NCI-H524 treated with DMSO at 0.1 percent for 48 hours (cell line): ENCODE data around the gene GARIN5A.

Experiments
- DNase-seq: peaks from one replicate; lab custom pipeline; 2025; lab: John Stamatoyannopoulos, UW

The GARIN5A gene

DNA sequence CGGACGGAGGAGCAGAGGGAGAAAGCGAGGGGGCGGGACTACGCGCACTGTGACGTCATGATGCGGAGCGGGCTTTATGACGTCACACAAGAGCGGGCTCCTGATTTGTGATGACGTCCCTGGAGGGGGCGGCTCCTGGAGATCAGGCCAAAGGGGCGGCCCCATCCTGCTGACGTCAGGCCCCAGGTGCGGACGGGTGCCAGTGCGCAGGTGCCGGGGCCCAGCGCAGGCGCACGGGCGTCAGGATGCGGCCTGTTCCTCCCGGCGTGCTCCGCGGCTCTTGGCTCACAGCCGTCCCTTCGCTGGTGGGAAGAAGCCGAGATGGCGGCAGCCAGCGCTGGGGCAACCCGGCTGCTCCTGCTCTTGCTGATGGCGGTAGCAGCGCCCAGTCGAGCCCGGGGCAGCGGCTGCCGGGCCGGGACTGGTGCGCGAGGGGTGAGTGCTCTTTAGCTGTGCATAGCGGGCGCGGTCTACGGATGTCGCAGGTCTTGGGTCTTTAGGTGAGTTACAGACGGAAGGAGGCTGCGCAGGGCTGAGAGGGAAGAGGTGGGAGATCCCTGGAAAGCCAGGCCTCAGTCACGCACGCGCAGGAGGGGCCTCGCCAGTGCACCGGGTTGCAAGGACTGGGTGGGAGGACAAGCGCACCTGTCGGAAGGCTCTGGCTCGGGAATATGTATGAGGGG is at the start of gene GARIN5A, which contains the start of gene EMC10:
GARIN5A (minus strand) TSS at position 625 of the 683 bp plus-strand sequence; CDS start at position 165, 460 bp downstream.
EMC10 (plus strand) TSS at position 284 of the 683 bp plus-strand sequence; CDS start at position 322, 38 bp downstream.
- peak; percentile 40 for DNase-seq

DNA sequence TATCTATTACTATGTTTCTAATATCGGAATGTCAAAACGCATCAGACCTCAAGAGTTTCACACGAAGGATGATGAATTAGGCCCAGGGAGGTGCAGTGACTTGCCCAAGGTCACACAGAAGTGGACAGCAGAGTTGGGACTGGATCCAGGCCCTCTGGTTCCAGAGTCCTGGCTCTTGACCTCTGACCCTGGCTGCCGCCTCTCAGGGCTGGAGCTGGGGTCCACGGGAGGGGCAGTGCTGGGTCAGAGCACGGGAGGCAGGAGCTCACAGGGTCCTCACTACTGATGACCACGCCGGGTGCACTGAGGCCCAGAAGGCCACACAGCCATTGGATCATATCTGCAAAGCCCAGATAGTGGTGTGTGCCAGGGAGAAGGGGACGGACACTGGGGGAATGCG is 46.2 kb upstream of the GARIN5A start:
- DNase-seq = no peak

DNA sequence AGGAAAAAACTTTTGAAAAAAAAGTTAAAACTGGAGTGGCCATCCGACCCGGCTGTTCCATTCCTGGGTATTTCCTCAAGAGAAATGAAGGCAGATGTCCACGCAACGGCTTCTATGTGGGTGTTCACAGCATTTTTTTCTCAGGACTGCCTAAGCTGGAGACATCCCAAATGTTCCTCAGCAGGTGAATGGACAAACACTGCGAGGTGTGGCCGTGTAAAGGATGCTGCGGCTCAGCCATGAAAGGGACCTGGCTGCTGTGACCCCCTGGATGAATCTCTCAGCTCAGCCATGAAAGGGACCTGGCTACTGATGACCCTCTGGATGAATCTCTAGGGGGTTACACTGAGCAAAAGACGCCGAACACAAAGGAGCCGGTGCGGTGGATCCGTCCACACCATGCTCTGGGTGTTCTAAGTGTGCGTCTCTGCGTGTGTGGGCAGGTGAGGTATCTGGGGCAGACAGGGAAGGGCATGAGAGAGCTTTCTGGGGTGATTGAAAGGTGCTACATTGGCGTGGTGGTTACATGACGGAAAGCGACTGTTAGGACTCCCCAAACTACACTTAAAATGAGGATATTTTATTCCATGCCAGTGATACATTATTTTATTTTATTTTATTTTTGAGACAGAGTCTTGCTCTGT is 44.3 kb upstream of the GARIN5A start:
- no peak for DNase-seq

DNA sequence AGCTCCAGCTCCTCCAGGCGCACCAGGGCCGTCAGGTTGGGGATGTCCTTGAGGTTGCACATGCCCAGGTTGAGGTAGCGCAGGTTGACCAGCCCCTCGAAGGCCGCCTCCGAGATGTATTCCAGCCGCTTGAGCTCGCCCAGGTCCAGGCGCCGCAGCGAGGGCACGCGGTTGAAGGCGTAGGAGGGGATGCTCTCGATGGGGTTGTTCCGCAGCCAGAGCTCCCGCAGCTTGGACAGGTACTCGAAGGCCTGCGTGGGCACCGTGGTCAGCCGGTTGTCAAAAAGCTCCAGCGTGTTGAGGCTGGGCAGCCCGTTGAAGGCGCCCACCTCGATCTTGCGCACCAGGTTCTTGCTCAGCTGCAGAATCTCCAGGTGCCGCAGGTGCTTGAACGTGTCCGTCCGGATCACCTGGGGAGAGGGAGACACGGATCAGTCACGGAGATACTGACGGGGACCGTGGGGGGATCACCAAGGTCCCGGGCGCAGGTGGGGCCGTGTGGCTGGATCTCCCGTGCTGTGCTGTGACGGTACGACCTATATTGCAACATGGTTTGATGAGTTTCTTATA is 42.4 kb upstream of the GARIN5A start:
- DNase-seq = no peak

DNA sequence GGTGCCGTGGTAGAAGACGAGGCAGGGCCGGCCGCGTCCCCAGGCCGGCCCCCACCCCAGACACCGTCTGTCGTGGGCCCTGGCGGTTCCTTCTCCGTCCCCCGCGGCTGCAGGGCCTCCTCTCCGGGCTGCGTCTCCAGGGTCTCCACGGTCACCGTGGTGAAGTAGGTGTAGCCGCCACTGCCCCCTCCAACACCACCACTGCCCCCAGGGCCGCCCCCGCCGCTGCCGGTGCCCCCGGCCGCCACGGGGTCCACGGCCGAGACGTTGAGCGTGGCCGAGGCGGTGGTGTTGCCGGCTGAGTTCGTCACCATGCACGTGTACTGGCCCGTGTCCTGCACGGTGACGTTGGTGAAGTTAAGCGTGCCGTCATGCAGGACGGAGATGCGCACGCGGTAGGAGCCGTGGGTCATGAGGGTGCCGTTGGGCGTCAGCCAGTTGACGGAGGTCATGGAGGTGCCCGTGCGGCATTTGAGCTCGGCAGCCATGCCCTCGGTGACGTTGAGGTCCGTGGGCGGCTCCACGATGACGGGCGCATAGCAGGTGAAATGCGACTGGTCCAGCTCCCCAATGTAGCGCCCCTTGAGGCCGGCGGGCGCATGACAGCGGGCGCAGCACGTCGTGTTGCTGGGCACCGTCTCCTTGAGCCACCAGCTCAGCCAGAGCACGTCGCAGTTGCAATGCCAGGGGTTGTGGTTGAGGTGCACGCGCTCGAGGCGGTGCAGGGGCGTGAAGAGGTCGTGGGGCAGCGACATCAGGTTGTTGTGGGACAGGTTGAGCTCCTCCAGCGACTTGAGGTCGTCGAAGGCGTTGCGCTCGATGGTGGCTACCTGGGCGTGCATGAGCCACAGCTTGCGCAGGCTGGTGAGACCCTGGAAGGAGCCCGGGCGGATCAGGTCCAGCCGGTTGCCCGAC is 41.7 kb upstream of the GARIN5A start:
- no peak for DNase-seq

DNA sequence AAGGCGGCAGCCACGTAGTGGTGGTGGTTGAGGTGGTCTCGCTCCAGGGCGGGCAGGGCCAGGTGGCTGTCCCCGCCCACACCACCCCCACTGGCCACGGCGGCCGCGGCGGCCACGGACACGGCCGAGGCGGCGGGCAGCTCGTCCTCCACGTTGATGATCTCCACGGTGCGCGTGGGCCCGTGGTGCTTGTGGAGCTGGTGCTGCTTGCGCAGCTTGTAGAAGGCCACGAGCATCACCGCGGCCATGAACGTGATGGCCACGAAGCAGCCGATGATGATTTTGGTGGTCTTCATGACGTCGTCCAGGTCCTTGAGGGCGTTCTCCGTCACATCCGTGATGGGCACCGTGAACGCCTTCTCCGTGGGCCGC is 41.0 kb upstream of the GARIN5A start:
- DNase-seq = no peak

DNA sequence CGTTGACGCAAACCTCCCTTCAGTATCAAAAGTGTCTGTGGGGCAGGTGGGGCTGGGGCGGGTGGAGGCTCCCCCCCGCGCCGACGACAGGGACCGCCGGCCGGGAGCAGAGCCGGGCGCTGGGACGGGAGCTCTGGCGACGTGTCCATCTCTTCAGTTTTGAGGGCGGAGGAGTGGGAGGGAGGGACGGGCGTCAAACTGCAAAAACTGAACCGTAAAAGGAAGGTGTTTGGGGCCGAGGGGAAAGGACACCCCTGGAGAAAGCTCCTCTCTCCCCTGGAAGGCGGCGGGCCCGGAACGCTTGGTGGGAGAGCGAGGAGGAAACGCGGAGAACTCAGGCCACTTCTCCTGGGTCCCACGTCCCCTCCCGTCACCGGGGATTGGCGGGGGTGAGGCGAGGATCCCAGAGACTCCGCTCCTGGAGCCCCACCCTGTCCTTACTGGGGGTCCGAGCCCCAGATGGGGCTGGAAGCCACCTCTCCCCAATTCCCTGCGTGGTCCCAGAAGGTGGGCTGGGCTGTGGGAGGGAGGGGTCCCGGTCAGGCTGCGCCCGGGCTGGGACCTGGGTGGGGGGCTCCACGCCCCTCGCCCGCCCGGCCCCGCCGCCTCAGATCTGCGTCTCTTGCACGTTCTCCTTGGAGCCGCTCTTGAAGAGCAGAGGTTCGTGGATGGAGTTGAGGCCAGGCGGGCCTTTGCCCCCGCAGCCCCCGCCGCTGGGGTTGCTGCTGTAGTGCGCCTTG is 40.5 kb upstream of the GARIN5A start:
- DNase-seq = no peak

DNA sequence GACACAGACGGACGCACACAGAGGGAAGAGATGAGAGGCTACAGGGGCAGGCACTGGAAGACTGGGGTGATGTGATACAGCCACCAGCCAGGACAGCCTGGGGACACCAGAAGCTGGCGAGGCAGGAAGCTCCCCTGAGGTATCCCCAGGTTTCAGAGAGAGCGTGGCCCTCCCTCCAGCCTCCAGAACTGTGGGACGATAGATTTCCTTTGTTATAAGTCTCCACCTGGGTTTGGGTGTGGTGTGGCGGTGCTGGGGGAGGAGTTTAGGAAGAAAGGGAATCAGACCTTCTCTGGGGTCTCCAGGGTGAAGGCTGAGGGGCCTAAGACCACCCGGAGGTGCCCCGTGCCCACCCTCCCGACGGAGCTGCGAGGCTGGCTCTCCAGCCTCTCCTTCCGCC is 39.8 kb upstream of the GARIN5A start:
- no peak for DNase-seq

DNA sequence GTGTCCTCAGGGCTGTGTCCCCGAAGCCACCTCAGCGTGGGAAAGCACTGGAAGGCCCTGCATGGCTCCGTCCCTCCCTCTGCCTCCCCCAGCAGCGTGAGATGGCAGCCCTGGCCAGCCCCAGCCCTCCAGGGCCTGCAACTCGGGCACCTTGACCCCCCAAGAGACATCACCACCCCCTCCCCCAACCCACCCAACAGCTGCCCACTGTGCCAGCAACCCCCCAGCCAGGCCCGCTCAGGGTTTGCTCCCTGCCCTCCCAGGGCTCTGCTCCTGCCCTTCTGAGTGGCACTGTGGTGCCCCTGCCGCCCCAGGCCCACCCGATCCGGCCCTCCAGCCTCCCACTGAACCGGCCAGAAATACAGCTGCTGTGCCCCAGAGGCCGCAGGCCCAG is 38.5 kb upstream of the GARIN5A start:
- no peak for DNase-seq

DNA sequence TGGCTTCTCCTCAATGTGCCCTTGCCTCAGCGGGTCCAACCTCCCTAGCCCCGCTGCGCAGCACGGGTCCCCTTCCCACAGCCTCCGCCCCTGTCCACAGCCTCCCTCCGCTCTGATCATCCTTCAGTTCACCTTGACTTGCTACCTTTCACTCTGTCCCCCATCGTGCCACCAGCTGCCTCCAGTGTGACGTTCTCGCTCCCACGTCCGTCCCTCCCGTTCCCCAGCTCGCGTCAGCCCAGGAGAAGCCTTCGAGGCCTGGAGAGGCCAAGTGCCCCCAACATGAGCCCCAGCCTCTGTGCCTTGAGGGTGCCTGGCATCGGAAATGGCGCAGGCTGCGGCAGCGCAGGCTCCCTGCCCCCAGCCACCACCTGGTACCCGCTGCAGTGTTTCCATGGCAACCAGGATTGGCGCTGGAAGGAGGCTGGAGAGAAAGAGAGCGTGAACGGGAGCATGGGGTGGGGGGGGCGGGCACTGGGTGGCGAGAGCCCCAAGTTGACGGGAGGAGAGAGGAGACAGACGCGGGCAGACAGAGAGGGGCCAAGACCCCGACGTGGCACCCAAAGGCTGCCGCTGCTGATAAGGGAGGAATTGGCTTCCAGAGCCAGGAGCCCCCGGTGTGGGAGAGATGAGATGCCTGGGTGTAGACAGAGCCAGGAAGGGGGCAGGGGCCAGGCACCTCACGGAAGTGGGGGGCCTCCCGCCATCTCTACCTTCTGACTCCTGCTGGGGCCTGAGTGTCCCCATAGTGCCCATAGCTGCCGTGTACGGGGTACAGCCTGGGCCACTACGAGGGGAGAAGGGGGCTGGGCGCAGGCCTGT is 37.9 kb upstream of the GARIN5A start:
- DNase-seq = peak; percentile 58

DNA sequence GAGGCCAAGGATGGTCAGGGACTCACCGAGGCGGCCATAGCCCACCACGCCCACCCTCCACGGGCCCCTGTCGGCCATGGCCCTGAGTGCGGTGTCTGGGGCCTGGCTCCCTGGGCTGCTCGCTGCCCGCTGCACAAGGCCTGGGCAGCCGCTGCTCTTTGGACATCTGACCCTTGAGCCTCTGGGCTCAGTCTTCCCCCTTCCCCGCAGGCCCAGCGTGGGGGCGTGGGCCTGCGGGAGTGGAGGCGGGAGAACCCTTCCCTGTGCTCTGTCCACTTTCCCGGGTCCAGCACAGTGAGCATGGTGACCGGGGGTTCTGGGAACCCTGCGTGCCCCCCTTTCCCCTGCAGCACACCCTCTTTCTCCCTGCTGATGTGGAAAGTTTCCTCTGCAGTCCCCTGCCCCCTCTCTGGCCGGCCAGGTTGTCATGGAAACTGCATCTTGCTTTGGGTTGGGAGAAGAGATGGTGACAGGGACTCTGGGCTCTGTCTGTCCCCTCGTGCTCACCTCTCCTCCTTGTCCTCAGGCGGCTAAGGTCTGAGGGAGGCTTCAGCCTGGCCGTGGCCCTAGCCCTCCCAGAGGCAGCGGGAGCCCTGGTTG is 37.2 kb upstream of the GARIN5A start, which contains the start of gene ASPDH:
ASPDH (minus strand) TSS at position 168 of the 600 bp plus-strand sequence; CDS start at position 78, 90 bp downstream.
- DNase-seq = no peak

DNA sequence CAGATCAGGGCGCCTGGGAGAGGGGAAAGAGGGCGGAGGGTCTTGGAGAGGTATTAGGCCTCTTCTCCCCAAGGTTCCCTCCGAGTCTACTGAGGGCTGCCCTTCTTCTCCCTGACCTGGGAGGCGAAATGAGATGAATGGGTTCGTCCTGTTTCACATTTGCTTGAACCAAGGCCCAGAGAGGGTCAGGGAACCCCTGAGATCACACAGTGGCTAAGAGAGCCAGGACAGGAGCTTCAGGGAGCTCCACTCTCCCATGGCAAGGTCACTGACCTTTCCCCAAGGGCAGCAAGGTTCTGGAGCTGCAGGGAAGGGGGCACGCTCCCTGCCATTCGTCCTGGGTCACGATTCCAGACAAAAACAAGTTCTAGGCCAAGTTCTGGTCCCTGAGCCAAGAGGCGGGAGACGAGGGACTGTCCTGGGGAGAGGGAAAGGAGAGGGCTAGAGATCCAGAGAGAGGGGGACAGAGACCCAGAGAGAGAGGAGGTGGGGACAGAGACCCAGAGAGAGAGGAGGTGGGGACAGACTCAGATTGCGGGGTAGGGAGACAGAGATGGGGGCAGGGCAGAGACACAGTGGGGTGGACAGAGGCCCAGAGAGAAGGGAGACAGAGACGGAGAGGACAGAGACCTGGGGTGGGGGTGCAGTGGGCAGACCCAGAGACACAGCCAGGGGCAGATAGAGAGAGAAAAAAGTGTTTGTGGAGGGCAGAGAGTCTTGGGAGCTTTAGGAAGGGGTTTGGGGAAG is 36.5 kb upstream of the GARIN5A start:
- no peak for DNase-seq

DNA sequence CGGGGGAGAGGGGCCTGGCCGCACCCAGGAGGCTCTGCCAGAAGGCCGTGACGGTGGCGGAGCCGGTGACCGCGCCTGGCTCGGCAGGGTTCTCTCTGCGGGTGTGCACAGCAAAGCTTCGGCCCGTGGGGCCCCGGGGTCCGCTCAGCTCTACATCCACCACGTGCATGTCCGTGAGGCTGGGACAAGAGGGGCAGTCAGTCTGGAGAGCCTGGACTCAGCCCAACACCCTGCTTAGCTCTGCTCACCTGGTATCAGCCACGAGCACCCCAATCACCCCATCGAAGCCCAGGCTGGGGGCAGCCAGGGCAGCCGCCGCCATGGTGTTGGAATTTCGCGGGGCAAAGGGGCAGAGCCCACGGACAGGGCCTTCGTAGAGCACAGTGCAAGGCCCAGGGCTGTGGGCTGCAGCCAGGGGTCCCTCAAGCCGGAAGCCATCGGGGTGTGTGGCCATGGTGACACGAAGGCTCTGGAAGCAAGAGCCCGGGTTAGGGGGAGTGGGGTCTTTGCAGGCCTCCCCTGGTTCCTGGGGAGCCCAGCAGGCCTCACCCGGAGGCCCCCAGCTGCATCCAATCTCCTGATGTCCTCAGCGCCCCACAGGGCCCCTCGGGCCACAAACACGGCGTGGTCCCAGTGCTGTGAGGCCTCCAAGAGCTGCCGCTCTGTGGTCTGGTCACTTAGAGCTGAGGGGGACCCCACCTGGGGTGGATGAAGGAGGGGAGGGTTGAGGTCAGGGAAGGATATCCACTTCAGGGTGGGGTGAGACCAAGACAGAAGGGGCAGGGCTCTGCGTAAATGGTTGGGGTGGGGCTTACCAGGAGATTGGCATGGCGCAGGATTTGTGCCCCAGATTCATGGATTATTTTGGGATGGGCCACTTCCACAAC is 35.7 kb upstream of the GARIN5A start:
- DNase-seq = no peak

DNA sequence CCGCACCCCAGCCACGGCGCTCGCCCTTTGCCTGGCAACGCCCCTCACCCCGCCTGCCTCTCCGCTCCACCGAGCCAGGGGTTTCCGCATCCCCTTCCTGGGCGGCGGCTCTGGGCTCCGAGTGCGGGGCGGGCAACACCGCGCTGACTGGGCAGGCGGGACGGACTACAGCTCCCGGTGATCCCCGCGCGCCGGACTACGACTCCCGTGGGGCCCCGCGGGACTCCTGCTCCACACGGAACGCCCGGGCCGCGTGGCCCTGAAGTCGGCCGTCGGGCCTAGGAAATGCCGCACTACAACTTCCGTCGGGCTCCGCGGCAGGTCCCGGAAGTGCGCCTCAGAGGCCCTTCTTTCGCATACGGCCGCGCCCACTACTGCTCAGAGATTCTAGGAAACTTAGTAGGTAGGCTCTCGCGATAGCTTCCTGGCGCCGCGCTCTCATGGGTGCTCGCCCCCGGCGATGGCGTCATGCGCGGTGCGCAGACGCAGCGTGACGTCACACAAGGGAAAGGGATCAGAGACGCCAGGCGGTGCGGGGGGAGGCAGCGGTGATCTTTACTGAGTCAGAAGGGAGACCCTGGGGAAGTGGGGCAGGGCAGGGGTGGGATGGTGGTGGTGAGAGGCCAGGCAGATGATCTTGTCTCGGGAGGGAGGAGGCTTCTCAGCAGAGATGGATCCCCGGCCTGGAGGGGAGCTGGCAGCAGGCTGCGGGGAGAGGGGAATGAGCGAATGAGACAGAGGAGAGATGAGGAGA is 34.6 kb upstream of the GARIN5A start, which contains the start of gene JOSD2:
JOSD2 (minus strand) TSS at position 123 of the 754 bp plus-strand sequence. CDS start 760 bp downstream, outside the sequence.
- peak; percentile 86 for DNase-seq

DNA sequence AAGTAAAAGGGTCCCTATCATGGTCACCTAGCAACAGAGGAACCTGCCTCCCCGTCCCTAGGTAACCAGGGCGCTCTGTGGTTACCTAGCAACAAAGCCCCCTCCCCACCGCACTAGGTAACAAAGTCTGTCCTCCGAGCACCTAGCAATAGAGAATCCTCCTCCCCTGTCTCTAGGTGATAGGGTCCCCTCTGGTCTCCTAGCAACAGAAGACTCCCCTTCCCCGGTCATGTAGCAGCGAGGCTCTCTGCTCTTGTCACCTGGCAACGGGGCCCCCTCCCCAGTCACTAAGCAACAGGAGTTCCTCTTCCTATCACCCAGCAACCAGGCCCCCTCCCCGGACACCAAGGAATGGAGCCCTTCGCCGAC is 34.0 kb upstream of the GARIN5A start:
- peak; percentile 47 for DNase-seq

DNA sequence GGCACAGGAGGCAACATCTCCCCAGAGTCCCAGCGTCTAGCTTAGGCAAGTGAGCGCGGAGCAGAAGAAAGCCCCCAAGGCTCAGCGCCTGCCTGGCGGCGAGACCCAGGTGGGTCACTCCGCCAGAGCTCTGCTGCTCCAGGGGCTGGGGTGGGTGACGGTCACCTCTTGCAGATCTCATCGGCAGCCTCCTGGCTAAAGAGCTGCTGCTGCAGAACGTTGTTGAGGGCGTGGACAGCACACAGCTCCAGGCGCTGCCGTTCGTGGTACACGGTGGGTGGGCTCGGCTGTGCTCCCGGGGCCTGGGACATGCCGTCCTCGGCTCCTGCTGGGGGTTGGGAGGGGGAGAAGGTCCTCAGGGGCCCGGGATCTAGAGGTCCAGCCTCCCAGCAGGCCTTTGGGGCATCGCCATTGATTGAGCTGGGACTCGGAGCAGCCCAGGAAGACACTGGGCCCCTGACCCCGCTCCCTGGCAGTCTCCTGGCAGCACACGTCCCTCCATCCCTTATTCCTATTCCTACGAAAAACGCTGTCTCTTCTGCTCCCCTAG is 33.5 kb upstream of the GARIN5A start:
- no peak for DNase-seq

DNA sequence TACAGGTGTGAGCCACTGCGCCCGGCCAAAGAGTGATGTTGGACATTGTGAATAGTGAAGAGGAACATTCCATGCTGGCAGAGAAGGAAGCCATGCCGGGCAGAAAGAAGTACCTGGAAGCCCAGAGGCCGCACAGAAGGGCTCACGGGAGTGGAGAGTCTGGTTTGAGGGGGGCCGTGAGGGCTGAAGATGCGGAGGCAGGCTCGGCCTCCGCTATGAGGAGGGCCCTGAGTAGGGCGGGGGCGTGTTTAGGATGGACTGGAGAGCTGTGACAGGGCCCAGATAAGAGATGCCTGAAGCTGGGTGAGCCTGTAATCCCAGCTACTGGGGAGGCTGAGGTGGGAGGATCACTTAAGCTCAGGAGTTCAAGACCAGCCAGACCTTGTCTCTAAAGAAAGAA is 32.7 kb upstream of the GARIN5A start:
- DNase-seq = no peak
